GM12892 (cell line): Measurements from ENCODE around the gene ZDHHC7.

ENCODE experiments used
- POLR2A ChIP-seq: IDR thresholded peaks from 2 replicates; pipeline ENCODE4 v1.6.1; 2011; ENCODE audit warnings: low read depth, low read length, control low read depth
- POLR2AphosphoS5 ChIP-seq: IDR thresholded peaks from 2 replicates; pipeline ENCODE4 v1.6.1; 2011; ENCODE audit warnings: low read depth, low read length, control low read depth
- TAF1 ChIP-seq: IDR thresholded peaks from 2 replicates; pipeline ENCODE4 v1.6.1; 2011; ENCODE audit warnings: low read depth, mild to moderate bottlenecking, control low read depth, low read length, borderline replicate concordance

DNA sequence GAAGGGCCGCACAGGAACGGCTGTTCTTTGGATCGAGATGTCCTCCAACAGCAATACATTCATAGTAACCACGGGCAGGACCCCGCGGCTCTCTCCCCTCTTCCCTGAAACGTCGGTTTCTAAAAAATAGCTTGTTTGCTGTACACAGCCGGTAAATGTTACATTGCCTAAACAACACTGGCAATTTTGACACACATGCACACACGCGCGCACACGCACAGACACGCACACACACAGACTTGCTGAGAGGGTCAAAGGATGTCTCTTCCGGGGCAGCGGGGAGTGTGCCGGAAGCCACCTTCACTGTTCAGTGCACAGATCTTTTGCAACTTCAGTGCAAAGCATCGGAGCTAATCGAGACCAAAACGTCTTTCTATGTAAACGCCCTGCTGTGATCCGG lies 35.8 kb downstream of the ZDHHC7 start:
- TF ChIP-seq POLR2A: no peak
- no peak for TF ChIP-seq POLR2AphosphoS5
- no peak for TF ChIP-seq TAF1
